Smooth muscle cell (in vitro differentiated cells): Measurements from ENCODE around the gene MXI1. TPM values are rescaled to one million over a fixed set of nuclear protein-coding genes. Genes with fewer than 3 reads are reported as not detected.

Source experiments
- DNase-seq: peaks from one replicate; lab custom pipeline; 2025; ENCODE audit not compliant: unreplicated experiment; lab: John Stamatoyannopoulos, UW
- H2AFZ ChIP-seq: fragments of 200-600 bp; sonication (generic); 2 replicates; pipeline ENCODE4 v1.6.0; 2016; ENCODE audit warnings: antibody characterized with exemption, low read depth, mild to moderate bottlenecking
- H3F3A ChIP-seq: fragments of 200-600 bp; sonication (generic); 2 replicates; pipeline ENCODE4 v1.6.0; 2017; ENCODE audit warnings: antibody characterized with exemption, low read depth
- H3K27ac ChIP-seq: fragments of 200-600 bp; sonication (generic); 2 replicates; pipeline ENCODE4 v1.5.1; 2016; ENCODE audit warnings: low read depth, mild to moderate bottlenecking
- H3K27me3 ChIP-seq: fragments of 200-600 bp; sonication (generic); 2 replicates; pipeline ENCODE4 v1.6.1; 2016; ENCODE audit warnings: low read depth, mild to moderate bottlenecking
- H3K36me3 ChIP-seq: fragments of 200-600 bp; sonication (generic); 2 replicates; pipeline ENCODE4 v1.5.1; 2016; ENCODE audit warnings: low read depth
- H3K4me1 ChIP-seq: fragments of 200-600 bp; sonication (generic); 2 replicates; pipeline ENCODE4 v1.5.1; 2016; ENCODE audit warnings: low read depth
- H3K4me2 ChIP-seq: fragments of 200-600 bp; sonication (generic); 2 replicates; pipeline ENCODE4 v1.6.0; 2016; ENCODE audit warnings: mild to moderate bottlenecking
- H3K4me3 ChIP-seq: fragments of 200-600 bp; sonication (generic); 2 replicates; pipeline ENCODE4 v1.5.1; 2016; ENCODE audit warnings: mild to moderate bottlenecking
- H3K79me2 ChIP-seq: fragments of 200-600 bp; sonication (generic); 2 replicates; pipeline ENCODE4 v1.6.0; 2016; ENCODE audit warnings: low read depth, mild to moderate bottlenecking
- H3K9ac ChIP-seq: fragments of 200-600 bp; sonication (generic); 2 replicates; pipeline ENCODE4 v1.6.0; 2016; ENCODE audit warnings: low read depth
- H3K9me3 ChIP-seq: fragments of 200-600 bp; sonication (generic); replicated peaks from 2 replicates; pipeline ENCODE4 v1.5.1; 2016; ENCODE audit warnings: low read depth
- H4K20me1 ChIP-seq: fragments of 200-600 bp; sonication (generic); 2 replicates; pipeline ENCODE4 v1.6.0; 2016; ENCODE audit warnings: low read depth
- CTCF ChIP-seq: fragments of 200-600 bp; sonication (generic); IDR thresholded peaks from 2 replicates; pipeline ENCODE4 v1.5.1; 2017; ENCODE audit warnings: borderline replicate concordance, mild to moderate bottlenecking, antibody characterized with exemption; ENCODE audit not compliant: insufficient read depth, poor library complexity, severe bottlenecking
- WGBS: methylation state at CpG from one replicate; pipeline ENCODE4 v1.1.7; 2016; ENCODE audit warnings: low lambda C conversion rate; 5-methylcytosine and 5-hydroxymethylcytosine counted together
- polyA plus RNA-seq: library from polyadenylated mRNA; unstranded; fragments of >200 nt; fragmentation: Nextera tagmentation; extraction: Ambion mirVana; gene quantifications from 2 replicates; pipeline ENCODE4 v1.2.1, GENCODE V29; 2016
- total RNA-seq: library from RNA; depleted of rRNA; stranded (reverse); fragments of >200 nt; gene quantifications from 2 replicates; pipeline ENCODE4 v1.2.3, GENCODE V29; 2014

The MXI1 gene
- total and polyA plus RNA-seq, 2 experiments from 2014 or later: 35.9 to 52.3 TPM

- H4K20me1 ChIP-seq: peaks cover 59% of the 10 kb centered on the region
- TF ChIP-seq CTCF: no peak
Measured at GRCh38 chr10:110277591-110277990, 70.2 kb downstream of the MXI1 start.

GRCh38 chr10:110278562-110279406 lies 71.4 kb downstream of the MXI1 start:
- Histone ChIP-seq H3K36me3 (peaks cover 3% of the 10 kb centered on the region), H3K4me1 (peaks cover 6% of the 10 kb centered on the region), H3K9me3 (no peaks in the 10 kb centered on the region), H4K20me1 (peaks cover 49% of the 10 kb centered on the region), H3F3A (no peaks in the 10 kb centered on the region), H3K4me2 (no peak overlapping the region), H2AFZ (no peak overlapping the region), H3K27ac (no peak overlapping the region), H3K9ac (no peak overlapping the region), H3K27me3 (no peaks in the 10 kb centered on the region), H3K79me2 (peaks cover 9% of the 10 kb centered on the region), H3K4me3 (no peak overlapping the region)
- WGBS: 80% methylated on average over 7 of the region's 7 CpGs
- DNase-seq: no peak
- TF ChIP-seq CTCF: no peak

More at GRCh38 chr10:110277591-110277990, 70.2 kb downstream of the MXI1 start:
- H3K4me3 ChIP-seq: no peak overlapping the region
- H3K27ac ChIP-seq: no peak overlapping the region
- H3K9me3 ChIP-seq: no peaks in the 10 kb centered on the region
- no peak overlapping the region for H3K9ac ChIP-seq
- no peak overlapping the region for H2AFZ ChIP-seq
- peaks cover 7% of the 10 kb centered on the region for H3K4me1 ChIP-seq
- 91% methylated on average over 2 of the region's 2 CpGs for WGBS
- H3K27me3 ChIP-seq: no peaks in the 10 kb centered on the region
- DNase-seq: no peak
- no peaks in the 10 kb centered on the region for H3F3A ChIP-seq
- H3K79me2 ChIP-seq: peaks cover 9% of the 10 kb centered on the region
- peaks cover 3% of the 10 kb centered on the region for H3K36me3 ChIP-seq
- H3K4me2 ChIP-seq: no peak overlapping the region

- Histone ChIP-seq H3F3A (no peaks in the 10 kb centered on the region), H2AFZ (no peak overlapping the region), H3K27ac (no peak overlapping the region), H3K79me2 (peaks cover 9% of the 10 kb centered on the region), H3K4me2 (no peak overlapping the region), H3K4me3 (no peak overlapping the region), H3K27me3 (no peaks in the 10 kb centered on the region), H3K9me3 (no peaks in the 10 kb centered on the region), H3K9ac (no peak overlapping the region), H3K4me1 (no peaks in the 10 kb centered on the region), H3K36me3 (peaks cover 3% of the 10 kb centered on the region), H4K20me1 (peaks cover 42% of the 10 kb centered on the region)
- peak; percentile 63 for TF ChIP-seq CTCF
- no peak for DNase-seq
- WGBS: 44% methylated on average over 6 of the region's 6 CpGs
Measured at GRCh38 chr10:110279407-110279986, 72.1 kb downstream of the MXI1 start.

- no peak for DNase-seq
- no peak for TF ChIP-seq CTCF
- Histone ChIP-seq H3K9ac (no peak overlapping the region), H3K27ac (no peak overlapping the region), H4K20me1 (peaks cover 13% of the 10 kb centered on the region), H3K4me2 (no peak overlapping the region), H3K9me3 (no peaks in the 10 kb centered on the region), H3K4me3 (no peak overlapping the region), H2AFZ (no peak overlapping the region), H3F3A (no peaks in the 10 kb centered on the region), H3K27me3 (no peaks in the 10 kb centered on the region), H3K4me1 (no peaks in the 10 kb centered on the region), H3K36me3 (peaks cover 3% of the 10 kb centered on the region), H3K79me2 (no peaks in the 10 kb centered on the region)
- WGBS: 90% methylated on average over 3 of the region's 3 CpGs
Measured at GRCh38 chr10:110284262-110284661, 76.9 kb downstream of the MXI1 start.
